ENCODE measurements around the gene RUBCN.

The RUBCN gene

GRCh38 chr3:197736491-197737318 is at the start of gene RUBCN:
RUBCN (minus strand) TSS chr3:197736904; CDS start chr3:197736719, 185 bp downstream.
- DNase-seq: peak; percentile 95

- no peak for DNase-seq
Measured at GRCh38 chr3:197784019-197784585, 47.4 kb upstream of the RUBCN start.

- no peak for DNase-seq
Measured at GRCh38 chr3:197782230-197782629, 45.5 kb upstream of the RUBCN start.

GRCh38 chr3:197775317-197775716 is 38.6 kb upstream of the RUBCN start:
- peak; percentile 67 for DNase-seq

- DNase-seq: no peak
Measured at GRCh38 chr3:197761784-197762183, 25.1 kb upstream of the RUBCN start.

GRCh38 chr3:197758512-197758911 is 21.8 kb upstream of the RUBCN start:
- peak; percentile 92 for DNase-seq

- no peak for DNase-seq
Measured at GRCh38 chr3:197756704-197757103, 20.0 kb upstream of the RUBCN start.

- DNase-seq: no peak
Measured at GRCh38 chr3:197753263-197753662, 16.6 kb upstream of the RUBCN start.

GRCh38 chr3:197752107-197752506 is 15.4 kb upstream of the RUBCN start:
- DNase-seq: no peak

GRCh38 chr3:197750858-197751737 is 14.4 kb upstream of the RUBCN start:
- no peak for DNase-seq

- no peak for DNase-seq
Measured at GRCh38 chr3:197750396-197750831, 13.7 kb upstream of the RUBCN start.

- DNase-seq: peak; percentile 72
Measured at GRCh38 chr3:197749601-197750395, 13.1 kb upstream of the RUBCN start, which contains the start of gene FYTTD1. FYTTD1 (plus strand) TSS chr3:197749883; CDS start chr3:197749972, 89 bp downstream.

GRCh38 chr3:197749315-197749600 is 12.6 kb upstream of the RUBCN start:
- peak; percentile 63 for DNase-seq

GRCh38 chr3:197748597-197749314 is 12.1 kb upstream of the RUBCN start:
- no peak for DNase-seq

GRCh38 chr3:197746801-197747237 is 10.1 kb upstream of the RUBCN start:
- no peak for DNase-seq

- no peak for DNase-seq
Measured at GRCh38 chr3:197746209-197746608, 9.5 kb upstream of the RUBCN start.

GRCh38 chr3:197742787-197743186 is 6.1 kb upstream of the RUBCN start:
- no peak for DNase-seq

GRCh38 chr3:197737749-197738462 is 1.2 kb upstream of the RUBCN start:
- no peak for DNase-seq

GRCh38 chr3:197737319-197737649 is 580 bp upstream of the RUBCN start:
- DNase-seq: no peak

GRCh38 chr3:197736010-197736490 is 654 bp downstream of the RUBCN start:
- no peak for DNase-seq

- DNase-seq: no peak
Measured at GRCh38 chr3:197734667-197735318, 1.9 kb downstream of the RUBCN start.

Measured in NCI-H524 treated with DMSO at 0.1 percent for 48 hours (cell line).